ENCODE results near the gene FAM170B. TPM values are rescaled to one million over a fixed set of nuclear protein-coding genes. Genes with fewer than 3 reads are reported as not detected.

The FAM170B gene
- total and polyA plus RNA-seq, 7 experiments from 2014 or later: 0.15 TPM; not detected in 6

DNA sequence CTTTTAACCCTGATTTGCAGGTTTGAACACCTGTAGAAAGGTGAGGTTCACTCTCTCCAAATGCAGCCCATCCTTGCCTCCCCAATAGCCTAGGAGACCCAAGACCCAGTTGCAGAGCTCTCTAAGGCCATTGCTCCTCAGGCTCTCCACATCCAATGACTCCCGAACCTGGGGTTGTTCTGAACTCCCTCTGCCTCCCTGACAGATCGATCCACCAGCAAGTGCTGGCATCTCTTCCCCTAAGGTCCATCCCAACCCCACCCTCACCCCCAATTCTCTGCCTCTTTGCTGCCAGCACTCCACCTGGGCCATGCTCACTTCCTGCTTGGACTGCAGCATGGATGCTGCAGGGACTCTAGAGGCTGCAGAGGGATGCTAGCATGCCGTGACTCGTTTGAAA is 19.3 kb upstream of the FAM170B start:
- peaks cover 0 to 14% (median 4%) of the 10 kb centered on the region in 5 donors for H3K36me3 Mint-ChIP-seq
- no peak for ATAC-seq
- Histone ChIP-seq H3K4me1 (ENCODE audit: control insufficient read depth in 2 of 2, insufficient read depth in 2 of 2, low read length in 2 of 2) (no peaks in the 10 kb centered on the region), H3K36me3 (ENCODE audit: control insufficient read depth in 2 of 3, insufficient read depth in 3 of 3, low read length in 3 of 3) (no peaks in the 10 kb centered on the region), H3K4me3 (ENCODE audit: low read length) (no peak overlapping the region), H3K9me3 (ENCODE audit: control insufficient read depth in 2 of 3, low read length in 3 of 3) (no peaks in the 10 kb centered on the region), H3K27ac (ENCODE audit: low read depth, low read length) (no peak overlapping the region), H3K27me3 (ENCODE audit: control insufficient read depth in 2 of 2, insufficient read depth in 2 of 2, low read length in 2 of 2) (no peaks in the 10 kb centered on the region)
- no peak overlapping the region for H3K27ac Mint-ChIP-seq
- H3K27me3 Mint-ChIP-seq: peaks cover 0 to 23% (median 11%) of the 10 kb centered on the region in 5 donors
- no peak for DNase-seq
- peaks cover 0 to 21% (median 0%) of the 10 kb centered on the region in 7 donors for H3K4me1 Mint-ChIP-seq
- intact Hi-C loops (cut with micrococcal nuclease): no loop called here
- no peak overlapping the region for H3K4me3 Mint-ChIP-seq
- CTCF ChIA-PET: no interaction called here
- POLR2A ChIA-PET: no interaction called here
- peaks cover 0 to 14% (median 5%) of the 10 kb centered on the region in 11 donors for H3K9me3 Mint-ChIP-seq

DNA sequence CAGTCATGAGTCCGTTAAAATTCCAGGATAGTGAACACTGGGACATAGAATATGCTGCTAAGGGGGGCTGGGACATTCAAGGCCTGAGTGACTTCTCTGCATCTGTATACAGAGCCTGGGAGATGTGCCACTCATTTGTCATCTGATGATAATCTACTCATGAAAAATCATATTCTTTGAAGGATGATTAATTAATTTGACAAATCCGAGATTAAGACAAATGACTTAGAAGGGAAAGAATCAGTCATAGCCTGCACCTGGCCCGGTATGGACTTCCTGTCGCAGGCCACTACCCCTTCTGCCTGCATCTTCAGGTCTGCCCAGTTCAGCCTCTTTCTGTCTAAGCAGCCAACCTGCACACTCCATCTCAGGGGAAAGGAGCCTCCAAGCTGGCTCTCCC is 18.8 kb upstream of the FAM170B start:
- DNase-seq (no peak), ATAC-seq (no peak)
- Histone ChIP-seq H3K36me3 (ENCODE audit: control insufficient read depth in 2 of 3, insufficient read depth in 3 of 3, low read length in 3 of 3) (no peaks in the 10 kb centered on the region), H3K4me3 (ENCODE audit: low read length) (no peak overlapping the region), H3K27ac (ENCODE audit: low read depth, low read length) (no peak overlapping the region), H3K4me1 (ENCODE audit: control insufficient read depth in 2 of 2, insufficient read depth in 2 of 2, low read length in 2 of 2) (no peaks in the 10 kb centered on the region), H3K9me3 (ENCODE audit: control insufficient read depth in 2 of 3, low read length in 3 of 3) (no peaks in the 10 kb centered on the region), H3K27me3 (ENCODE audit: control insufficient read depth in 2 of 2, insufficient read depth in 2 of 2, low read length in 2 of 2) (no peaks in the 10 kb centered on the region)
- Mint-ChIP-seq H3K4me1 (peaks cover 0 to 19% (median 0%) of the 10 kb centered on the region in 7 donors), H3K36me3 (peaks cover 0 to 14% (median 5%) of the 10 kb centered on the region in 5 donors), H3K27ac (no peak overlapping the region), H3K9me3 (peaks cover 0 to 18% (median 7%) of the 10 kb centered on the region in 11 donors), H3K4me3 (no peak overlapping the region), H3K27me3 (peaks cover 0 to 22% (median 9%) of the 10 kb centered on the region in 5 donors)
- ChIA-PET POLR2A (no interaction called here), CTCF (no interaction called here)
- intact Hi-C loops (cut with micrococcal nuclease): no loop called here

DNA sequence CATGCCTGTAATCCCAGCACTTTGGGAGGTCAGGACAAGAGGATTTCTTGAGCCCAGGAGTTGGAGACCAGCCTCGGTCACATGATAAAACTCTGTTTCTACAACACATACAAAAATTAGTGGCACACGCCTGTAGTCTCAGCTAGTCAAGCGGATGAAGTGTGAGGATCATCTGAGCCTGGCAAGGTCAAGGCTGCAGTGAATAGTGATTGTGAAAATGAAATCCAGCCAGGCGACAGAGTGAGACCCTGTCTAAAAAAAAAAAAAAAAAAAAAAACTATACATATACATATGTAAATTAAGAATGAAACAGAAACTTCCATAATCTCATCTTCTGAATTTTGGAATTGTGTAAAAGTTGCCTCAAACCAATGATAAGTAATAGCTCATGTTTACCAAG is 18.2 kb upstream of the FAM170B start:
- H3K4me3 ChIP-seq (ENCODE audit: low read length): no peak overlapping the region
- Mint-ChIP-seq H3K4me1 (peaks cover 0 to 13% (median 0%) of the 10 kb centered on the region in 7 donors), H3K27me3 (peaks cover 3 to 16% (median 8%) of the 10 kb centered on the region in 5 donors), H3K9me3 (peaks cover 0 to 25% (median 10%) of the 10 kb centered on the region in 11 donors), H3K36me3 (peaks cover 0 to 11% (median 5%) of the 10 kb centered on the region in 5 donors), H3K27ac (no peak overlapping the region), H3K4me3 (no peak overlapping the region)
- no peaks in the 10 kb centered on the region for H3K27me3 ChIP-seq (ENCODE audit: control insufficient read depth in 2 of 2, insufficient read depth in 2 of 2, low read length in 2 of 2)
- POLR2A ChIA-PET: no interaction called here
- ATAC-seq (no peak), DNase-seq (no peak)
- CTCF ChIA-PET: no interaction called here
- H3K9me3 ChIP-seq (ENCODE audit: control insufficient read depth in 2 of 3, low read length in 3 of 3): no peaks in the 10 kb centered on the region
- no peak overlapping the region for H3K27ac ChIP-seq (ENCODE audit: low read depth, low read length)
- intact Hi-C loops (cut with micrococcal nuclease): no loop called here
- H3K36me3 ChIP-seq (ENCODE audit: control insufficient read depth in 2 of 3, insufficient read depth in 3 of 3, low read length in 3 of 3): no peaks in the 10 kb centered on the region
- H3K4me1 ChIP-seq (ENCODE audit: control insufficient read depth in 2 of 2, insufficient read depth in 2 of 2, low read length in 2 of 2): no peaks in the 10 kb centered on the region

DNA sequence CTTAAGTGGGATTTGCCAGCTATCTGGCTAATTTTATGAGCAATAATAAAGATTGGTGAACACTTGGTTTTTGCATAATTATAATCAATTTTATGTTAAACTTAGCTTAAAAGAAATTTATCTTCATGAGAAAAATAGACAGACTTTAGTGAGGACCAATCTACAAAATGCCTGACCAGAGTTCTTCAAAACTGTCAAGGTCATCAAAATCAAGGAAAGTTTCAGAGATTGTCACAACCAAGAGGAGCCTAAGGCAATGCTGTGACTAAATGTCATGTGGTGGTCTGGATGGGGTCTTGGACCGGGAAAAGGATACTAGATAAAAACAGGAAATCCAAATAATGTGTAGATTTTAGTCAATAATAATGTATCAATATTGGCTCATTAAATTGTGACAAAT is 17.7 kb upstream of the FAM170B start:
- Mint-ChIP-seq H3K27ac (no peak overlapping the region), H3K4me1 (peaks cover 0 to 9% (median 0%) of the 10 kb centered on the region in 7 donors), H3K9me3 (peaks cover 0 to 25% (median 11%) of the 10 kb centered on the region in 11 donors), H3K4me3 (no peak overlapping the region), H3K27me3 (peaks cover 4 to 10% (median 8%) of the 10 kb centered on the region in 5 donors), H3K36me3 (peaks cover 0 to 9% (median 5%) of the 10 kb centered on the region in 5 donors)
- no peaks in the 10 kb centered on the region for H3K36me3 ChIP-seq (ENCODE audit: control insufficient read depth in 2 of 3, insufficient read depth in 3 of 3, low read length in 3 of 3)
- H3K4me1 ChIP-seq (ENCODE audit: control insufficient read depth in 2 of 2, insufficient read depth in 2 of 2, low read length in 2 of 2): no peaks in the 10 kb centered on the region
- H3K9me3 ChIP-seq (ENCODE audit: control insufficient read depth in 2 of 3, low read length in 3 of 3): no peaks in the 10 kb centered on the region
- H3K27me3 ChIP-seq (ENCODE audit: control insufficient read depth in 2 of 2, insufficient read depth in 2 of 2, low read length in 2 of 2): no peaks in the 10 kb centered on the region
- ChIA-PET POLR2A (no interaction called here), CTCF (no interaction called here)
- no peak for ATAC-seq
- DNase-seq: no peak
- intact Hi-C loops (cut with micrococcal nuclease): no loop called here
- H3K27ac ChIP-seq (ENCODE audit: low read depth, low read length): no peak overlapping the region
- H3K4me3 ChIP-seq (ENCODE audit: low read length): no peak overlapping the region

DNA sequence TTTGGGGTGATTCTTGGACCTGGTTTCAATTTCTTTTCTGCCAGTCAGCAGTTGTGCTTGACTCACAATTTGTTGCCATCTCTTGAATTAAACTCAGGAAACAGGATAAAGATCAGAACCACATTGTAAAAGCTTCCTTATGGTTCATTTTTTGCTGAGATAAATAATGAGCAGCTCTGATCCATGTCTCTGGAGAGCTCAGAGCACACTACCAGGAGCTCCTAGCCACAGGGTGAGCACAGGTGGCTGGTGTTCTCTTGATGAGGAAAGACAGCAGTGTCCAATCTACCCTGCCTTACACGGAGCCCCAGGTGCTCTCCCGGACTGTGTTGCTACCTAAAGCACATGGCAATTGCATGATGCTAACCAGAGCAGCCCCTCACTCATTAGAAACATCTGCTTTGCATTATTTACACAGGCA is 17.2 kb upstream of the FAM170B start:
- Histone ChIP-seq H3K4me3 (ENCODE audit: low read length) (no peak overlapping the region), H3K36me3 (ENCODE audit: control insufficient read depth in 2 of 3, insufficient read depth in 3 of 3, low read length in 3 of 3) (no peaks in the 10 kb centered on the region), H3K9me3 (ENCODE audit: control insufficient read depth in 2 of 3, low read length in 3 of 3) (no peaks in the 10 kb centered on the region), H3K27me3 (ENCODE audit: control insufficient read depth in 2 of 2, insufficient read depth in 2 of 2, low read length in 2 of 2) (no peaks in the 10 kb centered on the region), H3K4me1 (ENCODE audit: control insufficient read depth in 2 of 2, insufficient read depth in 2 of 2, low read length in 2 of 2) (no peaks in the 10 kb centered on the region), H3K27ac (ENCODE audit: low read depth, low read length) (no peak overlapping the region)
- ATAC-seq (no peak), DNase-seq (no peak)
- Mint-ChIP-seq H3K9me3 (peaks cover 0 to 25% (median 11%) of the 10 kb centered on the region in 11 donors), H3K27me3 (peaks cover 7 to 9% (median 8%) of the 10 kb centered on the region in 5 donors), H3K4me3 (no peak overlapping the region), H3K36me3 (peaks cover 0 to 6% (median 5%) of the 10 kb centered on the region in 5 donors), H3K4me1 (peaks cover 0 to 6% (median 0%) of the 10 kb centered on the region in 7 donors), H3K27ac (no peak overlapping the region)
- intact Hi-C loops (cut with micrococcal nuclease): no loop called here
- POLR2A ChIA-PET: no interaction called here
- CTCF ChIA-PET: no interaction called here

DNA sequence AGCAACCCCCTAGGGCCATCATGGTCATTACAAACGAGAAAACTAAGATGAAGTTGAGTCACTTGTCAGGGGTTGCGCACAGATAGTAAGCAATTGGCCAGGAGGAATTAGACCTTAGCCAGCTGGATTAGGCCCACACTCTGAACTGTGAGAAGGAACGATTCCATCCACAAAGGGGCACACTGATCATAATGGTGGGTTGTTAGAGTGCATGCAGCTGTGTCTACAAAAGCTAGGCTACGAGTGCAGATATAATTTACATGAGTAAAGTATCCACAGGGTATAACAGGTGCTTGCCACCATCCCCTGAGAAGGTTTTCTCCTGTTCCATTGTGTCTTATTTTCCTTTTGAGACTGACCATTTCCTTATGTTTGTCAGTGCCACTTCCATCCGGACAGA is 16.6 kb upstream of the FAM170B start:
- peaks cover 0 to 5% (median 3%) of the 10 kb centered on the region in 5 donors for H3K36me3 Mint-ChIP-seq
- no peaks in the 10 kb centered on the region for H3K4me1 ChIP-seq (ENCODE audit: control insufficient read depth in 2 of 2, insufficient read depth in 2 of 2, low read length in 2 of 2)
- peaks cover 0 to 6% (median 0%) of the 10 kb centered on the region in 7 donors for H3K4me1 Mint-ChIP-seq
- intact Hi-C loops (cut with micrococcal nuclease): no loop called here
- H3K9me3 ChIP-seq (ENCODE audit: control insufficient read depth in 2 of 3, low read length in 3 of 3): no peaks in the 10 kb centered on the region
- ChIA-PET CTCF (no interaction called here), POLR2A (no interaction called here)
- H3K27ac ChIP-seq (ENCODE audit: low read depth, low read length): no peak overlapping the region
- no peak overlapping the region for H3K27ac Mint-ChIP-seq
- DNase-seq (no peak), ATAC-seq (no peak)
- no peak overlapping the region for H3K4me3 Mint-ChIP-seq
- peaks cover 7 to 12% (median 9%) of the 10 kb centered on the region in 5 donors for H3K27me3 Mint-ChIP-seq
- peaks cover 0 to 25% (median 12%) of the 10 kb centered on the region in 11 donors for H3K9me3 Mint-ChIP-seq
- no peak overlapping the region for H3K4me3 ChIP-seq (ENCODE audit: low read length)
- no peaks in the 10 kb centered on the region for H3K27me3 ChIP-seq (ENCODE audit: control insufficient read depth in 2 of 2, insufficient read depth in 2 of 2, low read length in 2 of 2)
- no peaks in the 10 kb centered on the region for H3K36me3 ChIP-seq (ENCODE audit: control insufficient read depth in 2 of 3, insufficient read depth in 3 of 3, low read length in 3 of 3)

DNA sequence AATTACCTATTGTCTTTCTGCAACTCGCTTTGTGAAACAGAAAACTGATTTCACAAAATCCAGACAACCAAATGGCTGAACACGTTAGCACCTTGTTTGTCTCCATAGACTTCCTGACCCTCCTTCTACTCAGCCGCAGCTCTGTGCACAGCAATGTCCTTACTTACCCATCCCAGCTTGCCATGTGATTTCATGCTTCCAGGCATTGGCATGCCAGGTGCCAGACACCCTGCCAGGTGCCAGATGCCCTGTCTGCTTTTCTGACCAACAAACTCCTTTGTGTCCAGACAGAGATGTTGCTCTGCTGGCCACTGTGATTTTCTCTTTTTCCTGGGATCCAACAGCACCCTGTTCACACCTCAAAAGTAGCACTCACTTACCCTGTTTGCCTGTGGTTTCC is 16.1 kb upstream of the FAM170B start:
- H3K4me1 ChIP-seq (ENCODE audit: control insufficient read depth in 2 of 2, insufficient read depth in 2 of 2, low read length in 2 of 2): no peaks in the 10 kb centered on the region
- no peak for DNase-seq
- ChIA-PET CTCF (no interaction called here), POLR2A (no interaction called here)
- H3K9me3 ChIP-seq (ENCODE audit: control insufficient read depth in 2 of 3, low read length in 3 of 3): no peaks in the 10 kb centered on the region
- H3K27me3 ChIP-seq (ENCODE audit: control insufficient read depth in 2 of 2, insufficient read depth in 2 of 2, low read length in 2 of 2): no peaks in the 10 kb centered on the region
- peaks cover 0 to 6% (median 0%) of the 10 kb centered on the region in 7 donors for H3K4me1 Mint-ChIP-seq
- no peak overlapping the region for H3K27ac ChIP-seq (ENCODE audit: low read depth, low read length)
- H3K36me3 ChIP-seq (ENCODE audit: control insufficient read depth in 2 of 3, insufficient read depth in 3 of 3, low read length in 3 of 3): no peaks in the 10 kb centered on the region
- peaks cover 0 to 25% (median 12%) of the 10 kb centered on the region in 11 donors for H3K9me3 Mint-ChIP-seq
- no peak overlapping the region for H3K4me3 Mint-ChIP-seq
- intact Hi-C loops (cut with micrococcal nuclease): no loop called here
- peaks cover 0 to 5% (median 0%) of the 10 kb centered on the region in 5 donors for H3K36me3 Mint-ChIP-seq
- H3K27ac Mint-ChIP-seq: no peak overlapping the region
- H3K27me3 Mint-ChIP-seq: peaks cover 7 to 14% (median 9%) of the 10 kb centered on the region in 5 donors
- H3K4me3 ChIP-seq (ENCODE audit: low read length): no peak overlapping the region
- no peak for ATAC-seq

Measured in naive thymus-derived CD4-positive, alpha-beta T cell (primary cell).